HG03378 (cell line): ENCODE measurements around the gene REEP6.

Source experiments
- ATAC-seq: cut with Tn5 transposase; IDR thresholded peaks from one replicate; pipeline ENCODE4 v1.9.1; 2021; ENCODE audit warnings: mild to moderate bottlenecking, moderate library complexity; ENCODE audit not compliant: unreplicated experiment

The REEP6 gene

GRCh38 chr19:1456121-1456900, 34.7 kb upstream of the REEP6 start:
- ATAC-seq, result no peak

GRCh38 chr19:1457031-1457739, 33.8 kb upstream of the REEP6 start:
- no peak for ATAC-seq

GRCh38 chr19:1457892-1458291, 33.1 kb upstream of the REEP6 start:
- no peak for ATAC-seq

GRCh38 chr19:1459479-1459878, 31.5 kb upstream of the REEP6 start:
- ATAC-seq, result no peak

- ATAC-seq, result no peak
Measured at GRCh38 chr19:1460033-1460995, 30.7 kb upstream of the REEP6 start.

GRCh38 chr19:1461862-1462261, 29.1 kb upstream of the REEP6 start:
- ATAC-seq, result no peak

- ATAC-seq, result no peak
Measured at GRCh38 chr19:1465191-1466016, 25.6 kb upstream of the REEP6 start.

GRCh38 chr19:1466018-1466460, 24.9 kb upstream of the REEP6 start:
- ATAC-seq, result no peak

GRCh38 chr19:1466461-1467214, 24.3 kb upstream of the REEP6 start:
- ATAC-seq, result no peak

- no peak for ATAC-seq
Measured at GRCh38 chr19:1467215-1467489, 23.8 kb upstream of the REEP6 start.

GRCh38 chr19:1467490-1468273, 23.3 kb upstream of the REEP6 start:
- ATAC-seq, result no peak

GRCh38 chr19:1468274-1468820, 22.6 kb upstream of the REEP6 start:
- ATAC-seq, result no peak

GRCh38 chr19:1468821-1469254, 22.1 kb upstream of the REEP6 start:
- ATAC-seq, result no peak

GRCh38 chr19:1469255-1470054, 21.5 kb upstream of the REEP6 start:
- no peak for ATAC-seq

- ATAC-seq, result no peak
Measured at GRCh38 chr19:1470055-1470304, 21.0 kb upstream of the REEP6 start.

- no peak for ATAC-seq
Measured at GRCh38 chr19:1470305-1471009, 20.5 kb upstream of the REEP6 start.

GRCh38 chr19:1471010-1471514, 19.9 kb upstream of the REEP6 start:
- ATAC-seq, result no peak
